LNCaP clone FGC (cell line): ENCODE measurements around the gene DNAH1.

Experiments used
- DNase-seq: peaks from one replicate; pipeline ENCODE4 v3.0.0-alpha.2; 2011; ENCODE audit warnings: low read depth
- H3K4me3 ChIP-seq: 2 replicates; pipeline ENCODE4 v1.5.1; 2011; ENCODE audit warnings: mild to moderate bottlenecking, low read depth, low read length, control low read depth
- TF ChIP-seq, protein P1 (sequence below): IDR thresholded peaks from 2 replicates; pipeline ENCODE4 v1.5.1; 2012; ENCODE audit warnings: mild to moderate bottlenecking; ENCODE audit not compliant: control insufficient read depth, insufficient read depth; ENCODE audit errors: extremely low read depth

The DNAH1 gene

DNA sequence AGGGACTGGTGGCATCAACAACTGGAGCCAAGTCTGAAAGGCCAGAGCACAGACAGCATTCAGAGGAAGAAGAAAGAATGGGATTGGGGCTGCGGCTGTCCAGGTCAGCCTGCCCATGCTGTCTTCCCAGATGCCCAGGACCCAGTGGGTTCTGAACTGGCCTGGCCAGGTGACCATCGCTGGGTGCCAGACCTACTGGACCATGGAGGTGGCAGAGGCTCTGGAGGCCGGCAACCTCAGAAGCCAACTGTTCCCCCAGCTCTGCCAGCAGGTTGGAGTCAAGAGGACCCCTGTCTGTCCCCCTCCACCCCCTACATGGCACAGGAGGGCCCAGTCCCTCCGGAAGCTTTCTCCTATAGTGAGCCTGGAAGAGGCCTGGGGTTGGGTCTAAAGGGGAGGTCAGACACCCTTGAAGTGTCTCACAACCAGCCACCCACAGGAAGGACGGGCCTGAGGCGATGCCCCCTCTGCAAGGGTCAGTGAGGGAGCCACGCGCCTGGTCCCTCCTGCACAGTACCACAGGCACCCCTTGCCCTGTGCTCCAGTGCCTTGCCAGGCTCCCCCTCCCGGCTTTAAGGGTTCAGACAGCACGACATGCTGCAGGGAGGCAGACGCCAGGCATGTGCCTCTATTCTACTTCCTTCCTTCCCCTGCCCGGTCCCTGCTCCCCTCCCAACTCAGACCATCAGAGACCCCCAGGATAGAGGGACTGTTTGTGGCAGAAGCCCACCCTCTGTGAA, 43.2 kb downstream of the DNAH1 start:
- TF ChIP-seq, protein P1, sequence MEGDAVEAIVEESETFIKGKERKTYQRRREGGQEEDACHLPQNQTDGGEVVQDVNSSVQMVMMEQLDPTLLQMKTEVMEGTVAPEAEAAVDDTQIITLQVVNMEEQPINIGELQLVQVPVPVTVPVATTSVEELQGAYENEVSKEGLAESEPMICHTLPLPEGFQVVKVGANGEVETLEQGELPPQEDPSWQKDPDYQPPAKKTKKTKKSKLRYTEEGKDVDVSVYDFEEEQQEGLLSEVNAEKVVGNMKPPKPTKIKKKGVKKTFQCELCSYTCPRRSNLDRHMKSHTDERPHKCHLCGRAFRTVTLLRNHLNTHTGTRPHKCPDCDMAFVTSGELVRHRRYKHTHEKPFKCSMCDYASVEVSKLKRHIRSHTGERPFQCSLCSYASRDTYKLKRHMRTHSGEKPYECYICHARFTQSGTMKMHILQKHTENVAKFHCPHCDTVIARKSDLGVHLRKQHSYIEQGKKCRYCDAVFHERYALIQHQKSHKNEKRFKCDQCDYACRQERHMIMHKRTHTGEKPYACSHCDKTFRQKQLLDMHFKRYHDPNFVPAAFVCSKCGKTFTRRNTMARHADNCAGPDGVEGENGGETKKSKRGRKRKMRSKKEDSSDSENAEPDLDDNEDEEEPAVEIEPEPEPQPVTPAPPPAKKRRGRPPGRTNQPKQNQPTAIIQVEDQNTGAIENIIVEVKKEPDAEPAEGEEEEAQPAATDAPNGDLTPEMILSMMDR = no peak
- no peak for DNase-seq
- no peak overlapping the region for H3K4me3 ChIP-seq

DNA sequence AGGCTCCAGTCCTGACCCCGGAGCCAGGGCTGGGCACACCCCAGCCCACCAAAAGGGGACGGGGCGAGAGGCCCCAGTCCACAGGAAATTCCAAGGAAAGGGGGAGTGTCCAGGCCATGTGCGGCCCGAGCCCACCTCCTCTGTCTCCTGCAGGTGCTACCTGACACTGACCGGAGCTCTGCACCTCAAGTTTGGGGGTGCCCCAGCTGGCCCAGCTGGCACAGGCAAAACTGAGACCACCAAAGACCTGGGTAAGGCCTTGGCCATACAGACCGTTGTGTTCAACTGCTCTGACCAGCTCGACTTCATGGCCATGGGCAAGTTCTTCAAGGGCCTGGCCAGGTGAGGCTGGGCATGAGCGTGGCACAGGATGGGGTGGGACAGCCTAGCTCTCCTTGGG, 44.9 kb downstream of the DNAH1 start:
- TF ChIP-seq, protein P1 = no peak
- DNase-seq = no peak
- no peak overlapping the region for H3K4me3 ChIP-seq

DNA sequence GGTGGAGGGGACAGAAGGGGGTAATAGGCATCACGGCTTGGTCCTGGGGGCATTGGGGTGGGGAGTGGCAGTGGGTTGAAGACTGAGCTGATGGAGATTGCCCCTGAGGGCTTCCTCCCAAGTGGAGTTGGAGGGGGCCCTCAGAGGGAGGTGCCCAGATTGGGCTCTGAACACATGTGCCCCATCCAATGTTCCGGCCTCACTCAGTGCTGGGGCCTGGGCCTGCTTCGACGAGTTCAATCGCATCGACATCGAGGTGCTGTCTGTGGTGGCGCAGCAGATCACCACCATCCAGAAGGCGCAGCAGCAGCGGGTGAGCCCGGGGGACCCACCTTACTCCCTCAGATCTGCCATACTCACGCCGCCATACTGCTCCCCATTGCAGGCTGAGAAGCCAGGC, 45.3 kb downstream of the DNAH1 start:
- TF ChIP-seq, protein P1 = no peak
- no peak for DNase-seq
- H3K4me3 ChIP-seq = no peak overlapping the region

DNA sequence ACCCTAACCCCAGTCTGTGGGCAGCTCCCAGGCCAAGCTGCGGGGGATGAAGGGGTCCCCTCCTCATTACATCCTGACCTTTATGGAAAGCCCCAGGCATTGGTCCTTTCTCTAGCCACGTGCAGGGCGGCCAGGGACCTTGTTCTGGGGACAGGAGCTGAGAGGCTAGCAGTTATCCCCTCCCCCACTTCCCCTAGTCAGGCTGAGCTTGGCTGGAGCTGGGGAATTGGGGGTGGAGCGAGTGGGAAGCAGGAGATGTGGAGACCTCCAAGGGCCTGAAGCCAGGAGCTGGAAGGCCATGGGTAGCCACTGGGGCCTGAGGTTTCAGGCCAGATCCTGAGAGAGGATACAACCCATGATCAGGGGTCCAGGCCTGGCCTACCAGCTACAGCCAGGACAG, 45.8 kb downstream of the DNAH1 start:
- H3K4me3 ChIP-seq = no peak overlapping the region
- no peak for DNase-seq
- TF ChIP-seq, protein P1 = no peak

DNA sequence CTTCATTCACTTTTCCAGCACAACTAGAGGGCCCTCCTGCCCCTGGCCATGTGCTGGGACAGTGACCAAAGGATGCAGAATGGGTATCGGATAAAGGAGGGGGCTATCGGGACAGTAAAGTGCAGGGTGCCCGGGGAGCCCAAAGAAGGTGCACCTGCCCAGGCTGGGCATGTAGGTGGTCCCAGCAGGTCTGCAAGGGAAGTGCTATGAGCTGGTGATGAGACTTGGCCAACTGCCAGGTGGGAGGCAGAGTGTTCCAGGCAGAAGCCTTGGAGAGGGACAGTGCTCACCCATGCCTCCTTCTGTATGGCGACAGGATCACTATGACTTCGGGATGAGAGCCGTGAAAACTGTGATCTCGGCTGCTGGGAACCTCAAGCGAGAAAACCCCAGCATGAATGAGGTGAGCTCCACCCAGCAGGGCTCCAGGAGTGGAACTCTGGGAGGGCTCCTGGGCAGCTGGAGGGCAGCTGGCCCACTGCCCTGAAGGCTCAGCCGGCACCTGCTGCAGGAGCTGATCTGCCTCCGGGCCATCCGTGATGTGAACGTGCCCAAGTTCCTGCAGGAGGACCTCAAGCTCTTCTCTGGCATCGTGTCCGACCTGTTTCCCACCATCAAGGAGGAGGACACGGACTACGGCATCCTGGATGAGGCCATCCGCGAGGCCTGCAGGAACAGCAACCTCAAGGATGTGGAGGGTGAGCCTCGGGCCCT, 48.4 kb downstream of the DNAH1 start:
- no peak overlapping the region for H3K4me3 ChIP-seq
- TF ChIP-seq, protein P1 = no peak

DNA sequence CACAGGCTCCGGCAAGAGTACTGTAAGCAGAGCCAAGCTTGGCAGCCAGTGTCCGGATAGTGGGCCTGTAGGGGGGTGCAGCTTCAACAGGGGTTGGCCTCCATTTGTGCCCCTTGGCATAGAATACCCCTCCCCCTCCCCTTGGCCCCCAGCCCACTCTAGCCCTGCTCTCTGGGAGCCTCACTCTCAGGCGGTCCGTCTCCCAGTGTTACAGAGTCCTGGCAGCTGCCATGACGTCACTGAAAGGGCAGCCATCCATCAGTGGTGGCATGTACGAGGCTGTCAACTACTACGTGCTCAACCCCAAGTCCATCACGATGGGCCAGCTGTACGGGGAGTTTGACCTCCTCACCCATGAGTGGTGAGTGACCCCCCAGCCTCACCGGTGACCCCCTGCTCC, 50.4 kb downstream of the DNAH1 start:
- no peak for DNase-seq
- TF ChIP-seq, protein P1 = no peak
- H3K4me3 ChIP-seq = no peak overlapping the region

More for the DNA sequence above, 48.4 kb downstream of the DNAH1 start:
- DNase-seq = no peak
